Fibroblast of lung (primary cell): Measurements from ENCODE around the gene GCLC. TPM values are rescaled to one million over a fixed set of nuclear protein-coding genes. Genes with fewer than 3 reads are reported as not detected.
"Not testable (repeated sequence)": the region's sequence is repeated elsewhere in the genome, so short reads cannot be mapped to it uniquely, and the experiment has no call there.

Experiments used
- DNase-seq, 2 donors: peaks; one replicate each; pipeline versions ENCODE4 v3.0.0 to v3.0.0-alpha.2; 2010; ENCODE audit warnings: low read depth in 2 of 2
- H2AFZ ChIP-seq: 2 replicates; pipeline ENCODE4 v1.5.1; 2012; ENCODE audit warnings: low read length, control low read depth, inconsistent platforms
- H3K27ac ChIP-seq: 2 replicates; pipeline ENCODE4 v1.5.1; 2011; ENCODE audit warnings: low read length, control low read depth; ENCODE audit not compliant: insufficient read depth
- H3K27me3 ChIP-seq: 2 replicates; pipeline ENCODE4 v1.5.1; 2011; ENCODE audit warnings: mild to moderate bottlenecking, low read length; ENCODE audit not compliant: control insufficient read depth, insufficient read depth
- H3K36me3 ChIP-seq: 2 replicates; pipeline ENCODE4 v1.5.1; 2011; ENCODE audit warnings: low read length; ENCODE audit not compliant: control insufficient read depth, insufficient read depth
- H3K4me1 ChIP-seq: 2 replicates; pipeline ENCODE4 v1.5.1; 2011; ENCODE audit warnings: low read length; ENCODE audit not compliant: control insufficient read depth, insufficient read depth; ENCODE audit errors: extremely low read depth
- H3K4me2 ChIP-seq: 2 replicates; pipeline ENCODE4 v1.5.1; 2011; ENCODE audit warnings: low read length, control low read depth; ENCODE audit not compliant: insufficient read depth; ENCODE audit errors: extremely low read depth
- H3K4me3 ChIP-seq, 4 experiments: fragments of 200-600 bp in 1 of 4; sonication (generic) in 1 of 4; replicated peaks in 1 of 4; 2 replicates each; pipeline ENCODE4 v1.5.1; 2011 to 2016; ENCODE audit warnings: low read length in 4 of 4, low read depth in 3 of 4, mild to moderate bottlenecking in 3 of 4, control low read depth in 2 of 4, inconsistent platforms in 1 of 4, mixed read lengths in 1 of 4; ENCODE audit not compliant: insufficient read depth in 1 of 4; ENCODE audit errors: control extremely low read depth in 1 of 4
- H3K79me2 ChIP-seq: 2 replicates; pipeline ENCODE4 v1.5.1; 2012; ENCODE audit warnings: mild to moderate bottlenecking, low read length, inconsistent platforms; ENCODE audit not compliant: control insufficient read depth, insufficient read depth
- H3K9ac ChIP-seq: 2 replicates; pipeline ENCODE4 v1.5.1; 2011; ENCODE audit warnings: mild to moderate bottlenecking, low read length, control low read depth; ENCODE audit not compliant: insufficient read depth
- H3K9me3 ChIP-seq: 2 replicates; pipeline ENCODE4 v1.5.1; 2012; ENCODE audit warnings: low read depth, low read length; ENCODE audit not compliant: control insufficient read depth, insufficient read depth
- H4K20me1 ChIP-seq: 2 replicates; pipeline ENCODE4 v1.5.1; 2011; ENCODE audit warnings: low read length; ENCODE audit not compliant: control insufficient read depth, insufficient read depth; ENCODE audit errors: extremely low read depth
- EZH2 ChIP-seq: IDR thresholded peaks from 2 replicates; pipeline ENCODE4 v1.5.1; 2012; ENCODE audit warnings: low read length, control low read depth, mild to moderate bottlenecking; ENCODE audit errors: missing control alignments
- polyA plus RNA-seq, 2 donors: library from polyadenylated mRNA; depleted of rRNA in 1 of 2; stranded (reverse) in 1 of 2; unstranded in 1 of 2; fragments of >200 nt; gene quantifications; 2 replicates each; pipeline ENCODE4 v1.2.1, GENCODE V29; 2011 to 2012; ENCODE audit warnings: missing spikeins in 1 of 2
- total RNA-seq: library from RNA; depleted of rRNA; stranded (reverse); fragments of >200 nt; gene quantifications from 2 replicates; pipeline ENCODE4 v1.2.1, GENCODE V29; 2014
- TF ChIP-seq, protein P1 (sequence below), 2 donors: IDR thresholded peaks in 1 of 2; conservative IDR thresholded peaks in 1 of 2; 1 replicate in 1 of 2; 2 replicates in 1 of 2; pipeline ENCODE4 v1.5.1; 2011 to 2012; ENCODE audit warnings: low read length in 2 of 2, control low read depth in 1 of 2, inconsistent platforms in 1 of 2, low read depth in 1 of 2, mild to moderate bottlenecking in 1 of 2

GCLC gene
- total and polyA plus RNA-seq, 2 donors (not counting 1 experiment from before 2014, with no cell fraction given) = 16.0 to 31.4 TPM

DNA sequence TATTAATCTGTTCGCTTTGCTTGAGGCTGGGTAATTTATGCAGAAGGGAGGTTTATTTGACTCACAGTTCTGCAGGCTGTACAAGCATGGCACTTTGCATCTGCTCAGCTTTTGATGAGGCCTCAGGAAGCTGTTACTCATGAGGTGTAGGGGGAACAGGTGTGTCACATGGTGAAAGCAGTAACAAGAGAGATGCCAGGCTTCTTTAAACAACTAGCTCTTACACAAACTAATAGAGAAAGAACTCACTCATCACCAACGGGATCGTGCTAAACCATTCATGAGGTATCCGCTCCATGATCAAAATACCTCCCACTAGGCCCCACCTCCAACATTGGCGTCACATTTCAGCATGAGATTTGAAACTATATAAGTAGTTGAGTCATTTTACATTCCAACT, 34.4 kb upstream of the GCLC start:
- DNase-seq = no peak

GRCh38 chr6:53578371-53578770, 33.5 kb upstream of the GCLC start:
- Histone ChIP-seq H3K4me2 (no peak overlapping the region), H3K9ac (no peak overlapping the region), H2AFZ (no peak overlapping the region), H3K4me1 (peaks cover 4% of the 10 kb centered on the region), H3K36me3 (no peaks in the 10 kb centered on the region), H3K79me2 (no peaks in the 10 kb centered on the region), H4K20me1 (no peaks in the 10 kb centered on the region), H3K4me3 (no peak overlapping the region), H3K9me3 (no peaks in the 10 kb centered on the region), H3K27ac (no peak overlapping the region), H3K27me3 (no peaks in the 10 kb centered on the region)
- no peak for TF ChIP-seq EZH2
- TF ChIP-seq, protein P1, sequence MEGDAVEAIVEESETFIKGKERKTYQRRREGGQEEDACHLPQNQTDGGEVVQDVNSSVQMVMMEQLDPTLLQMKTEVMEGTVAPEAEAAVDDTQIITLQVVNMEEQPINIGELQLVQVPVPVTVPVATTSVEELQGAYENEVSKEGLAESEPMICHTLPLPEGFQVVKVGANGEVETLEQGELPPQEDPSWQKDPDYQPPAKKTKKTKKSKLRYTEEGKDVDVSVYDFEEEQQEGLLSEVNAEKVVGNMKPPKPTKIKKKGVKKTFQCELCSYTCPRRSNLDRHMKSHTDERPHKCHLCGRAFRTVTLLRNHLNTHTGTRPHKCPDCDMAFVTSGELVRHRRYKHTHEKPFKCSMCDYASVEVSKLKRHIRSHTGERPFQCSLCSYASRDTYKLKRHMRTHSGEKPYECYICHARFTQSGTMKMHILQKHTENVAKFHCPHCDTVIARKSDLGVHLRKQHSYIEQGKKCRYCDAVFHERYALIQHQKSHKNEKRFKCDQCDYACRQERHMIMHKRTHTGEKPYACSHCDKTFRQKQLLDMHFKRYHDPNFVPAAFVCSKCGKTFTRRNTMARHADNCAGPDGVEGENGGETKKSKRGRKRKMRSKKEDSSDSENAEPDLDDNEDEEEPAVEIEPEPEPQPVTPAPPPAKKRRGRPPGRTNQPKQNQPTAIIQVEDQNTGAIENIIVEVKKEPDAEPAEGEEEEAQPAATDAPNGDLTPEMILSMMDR (conservative IDR thresholded peaks at IDR 0.05 in 1 of 2, IDR thresholded peaks at IDR 0.05 in 1 of 2; ENCODE audit: low read depth in 1 of 2, low read length in 2 of 2) = no peak
- no peak for DNase-seq

More for the DNA sequence above, 34.4 kb upstream of the GCLC start:
- Histone ChIP-seq H3K9me3 (no peaks in the 10 kb centered on the region), H3K4me1 (peaks cover 4% of the 10 kb centered on the region), H3K36me3 (no peaks in the 10 kb centered on the region), H3K27me3 (no peaks in the 10 kb centered on the region), H3K27ac (no peak overlapping the region), H3K4me2 (no peak overlapping the region), H2AFZ (no peak overlapping the region), H4K20me1 (no peaks in the 10 kb centered on the region), H3K9ac (no peak overlapping the region), H3K79me2 (no peaks in the 10 kb centered on the region), H3K4me3 (no peak overlapping the region)
- TF ChIP-seq, protein P1 (conservative IDR thresholded peaks at IDR 0.05 in 1 of 2, IDR thresholded peaks at IDR 0.05 in 1 of 2; ENCODE audit: low read depth in 1 of 2, low read length in 2 of 2) = no peak
- TF ChIP-seq EZH2 = no peak

GRCh38 chr6:53573299-53573698, 28.4 kb upstream of the GCLC start:
- DNase-seq = no peak
- H4K20me1 ChIP-seq = no peaks in the 10 kb centered on the region
- TF ChIP-seq EZH2 = no peak
- TF ChIP-seq, protein P1 (conservative IDR thresholded peaks at IDR 0.05 in 1 of 2, IDR thresholded peaks at IDR 0.05 in 1 of 2; ENCODE audit: low read depth in 1 of 2, low read length in 2 of 2) = no peak
- H3K4me2 ChIP-seq = no peak overlapping the region
- no peaks in the 10 kb centered on the region for H3K4me1 ChIP-seq
- no peaks in the 10 kb centered on the region for H3K27me3 ChIP-seq
- no peaks in the 10 kb centered on the region for H3K79me2 ChIP-seq
- H2AFZ ChIP-seq = no peak overlapping the region
- no peak overlapping the region for H3K4me3 ChIP-seq
- no peaks in the 10 kb centered on the region for H3K36me3 ChIP-seq
- H3K9me3 ChIP-seq = no peaks in the 10 kb centered on the region
- no peak overlapping the region for H3K27ac ChIP-seq
- no peak overlapping the region for H3K9ac ChIP-seq

DNA sequence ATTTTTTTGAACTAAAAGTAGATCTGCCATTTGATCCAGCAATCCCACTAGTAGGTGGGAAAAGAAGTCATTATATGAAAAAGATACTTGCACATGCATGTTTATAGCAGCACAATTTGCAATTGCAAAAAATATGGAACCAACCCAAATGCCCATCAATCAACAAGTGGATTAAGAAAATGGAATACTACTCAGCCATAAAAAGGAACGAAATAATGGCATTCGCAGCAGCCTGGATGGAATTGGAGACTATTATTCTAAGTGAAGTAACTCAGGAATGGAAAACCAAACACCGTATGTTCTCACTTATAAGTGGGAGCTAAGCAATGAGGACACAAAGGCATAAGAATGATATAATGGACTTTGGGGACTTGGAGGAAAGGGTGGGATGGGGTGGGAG, 27.5 kb upstream of the GCLC start:
- H3K4me2 ChIP-seq, H3K27ac ChIP-seq, H3K4me1 ChIP-seq, H4K20me1 ChIP-seq, H3K27me3 ChIP-seq, H3K79me2 ChIP-seq, DNase-seq, H3K9ac ChIP-seq, H3K4me3 ChIP-seq, H3K9me3 ChIP-seq, H2AFZ ChIP-seq, H3K36me3 ChIP-seq: not testable (repeated sequence)
